Vagina (tissue), 2 donors: Measurements from ENCODE around the gene GOLGA1. TPM values are rescaled to one million over a fixed set of nuclear protein-coding genes. Genes with fewer than 3 reads are reported as not detected.
"Not testable (repeated sequence)": the region's sequence is repeated elsewhere in the genome, so short reads cannot be mapped to it uniquely, and the experiment has no call there.

Experiments used
- DNase-seq, 2 donors: peaks; one replicate each; pipeline ENCODE4 v3.0.0-alpha.2; 2017; ENCODE audit errors: extremely low spot score in 2 of 2
- H3K27ac ChIP-seq: fragments of 200-600 bp; sonication (generic); one replicate; pipeline ENCODE4 v1.5.1; 2019
- H3K27me3 ChIP-seq: fragments of 200-600 bp; sonication (generic); one replicate; pipeline ENCODE4 v1.5.1; 2019
- H3K36me3 ChIP-seq, 2 donors: fragments of 200-600 bp; sonication (generic); one replicate each; pipeline ENCODE4 v1.5.1; 2017 to 2019
- H3K4me1 ChIP-seq: fragments of 200-600 bp; sonication (generic); one replicate; pipeline ENCODE4 v1.5.1; 2019
- H3K4me3 ChIP-seq, 2 donors: fragments of 200-600 bp; sonication (generic); 1 replicate in 1 of 2; 2 replicates in 1 of 2; pipeline ENCODE4 v1.5.1; 2016 to 2019
- H3K9me3 ChIP-seq: fragments of 200-600 bp; sonication (generic); one replicate; pipeline ENCODE4 v1.5.1; 2019
- CTCF ChIP-seq, 3 experiments: fragments of 450-650 bp in 2 of 3; fragments of 200-600 bp in 1 of 3; sonication (generic) in 1 of 3; IDR thresholded peaks; one replicate each; pipeline ENCODE4 v1.5.1; 2017 to 2019; ENCODE audit warnings: antibody characterized with exemption in 3 of 3, mild to moderate bottlenecking in 2 of 3, moderate library complexity in 2 of 3
- POLR2A ChIP-seq, 2 donors: fragments of 450-650 bp; IDR thresholded peaks; one replicate each; pipeline ENCODE4 v1.6.1; 2017; ENCODE audit warnings: antibody characterized with exemption in 2 of 2, mild to moderate bottlenecking in 2 of 2, moderate library complexity in 2 of 2
- POLR2AphosphoS5 ChIP-seq, 2 donors: sonication (generic); formaldehyde crosslinking; IDR thresholded peaks; one replicate each; pipeline ENCODE4 v1.9.0; 2017; ENCODE audit warnings: antibody characterized with exemption in 2 of 2, mild to moderate bottlenecking in 2 of 2, low read depth in 1 of 2; ENCODE audit not compliant: insufficient read depth in 1 of 2
- intact Hi-C: fragments of 100-400 bp; cut with DNase I; formaldehyde crosslinking; loops from one replicate; pipeline ENCODE4 v1.15.1; 2023
- total RNA-seq: library from RNA; depleted of rRNA; stranded (reverse); fragments of >200 nt; gene quantifications from one replicate; pipeline ENCODE4 v1.2.3, GENCODE V29; 2016

The GOLGA1 gene
- total RNA-seq, 1 donor from 2014 or later = 14.7 TPM

- H3K36me3 ChIP-seq = no peaks in the 10 kb centered on the region
- no peak overlapping the region for H3K4me3 ChIP-seq
- intact Hi-C loops = no loop called here
- no peaks in the 10 kb centered on the region for H3K4me1 ChIP-seq
- DNase-seq = no peak
- H3K27me3 ChIP-seq = no peaks in the 10 kb centered on the region
- no peak for TF ChIP-seq CTCF (IDR thresholded peaks at IDR 0.05)
- TF ChIP-seq POLR2AphosphoS5 (IDR thresholded peaks at IDR 0.05; ENCODE audit: insufficient read depth in 1 of 2, low read depth in 1 of 2) = no peak
- TF ChIP-seq POLR2A (IDR thresholded peaks at IDR 0.05) = no peak
- no peaks in the 10 kb centered on the region for H3K9me3 ChIP-seq
- no peak overlapping the region for H3K27ac ChIP-seq
Observed at GRCh38 chr9:124960409-124960752, 19.5 kb upstream of the GOLGA1 start.

GRCh38 chr9:124959671-124960408 lies 19.0 kb upstream of the GOLGA1 start:
- H3K36me3 ChIP-seq, DNase-seq, H3K9me3 ChIP-seq, H3K4me1 ChIP-seq, H3K27me3 ChIP-seq, H3K4me3 ChIP-seq, H3K27ac ChIP-seq, intact Hi-C loops: not testable (repeated sequence)

GRCh38 chr9:124954255-124954654 lies 13.4 kb upstream of the GOLGA1 start:
- no peak for DNase-seq
- no peaks in the 10 kb centered on the region for H3K36me3 ChIP-seq
- H3K9me3 ChIP-seq = no peaks in the 10 kb centered on the region
- no peaks in the 10 kb centered on the region for H3K4me1 ChIP-seq
- no peaks in the 10 kb centered on the region for H3K27me3 ChIP-seq
- no peak for TF ChIP-seq POLR2A (IDR thresholded peaks at IDR 0.05)
- no peak for TF ChIP-seq CTCF (IDR thresholded peaks at IDR 0.05)
- TF ChIP-seq POLR2AphosphoS5 (IDR thresholded peaks at IDR 0.05; ENCODE audit: insufficient read depth in 1 of 2, low read depth in 1 of 2) = no peak
- no peak overlapping the region for H3K4me3 ChIP-seq
- H3K27ac ChIP-seq = no peak overlapping the region
- intact Hi-C loops = no loop called here

- H3K4me1 ChIP-seq = no peaks in the 10 kb centered on the region
- TF ChIP-seq POLR2A (IDR thresholded peaks at IDR 0.05) = no peak
- no peak for TF ChIP-seq POLR2AphosphoS5 (IDR thresholded peaks at IDR 0.05; ENCODE audit: insufficient read depth in 1 of 2, low read depth in 1 of 2)
- no peak for TF ChIP-seq CTCF (IDR thresholded peaks at IDR 0.05)
- no peaks in the 10 kb centered on the region for H3K27me3 ChIP-seq
- DNase-seq = no peak
- no peaks in the 10 kb centered on the region for H3K36me3 ChIP-seq
- no peaks in the 10 kb centered on the region for H3K9me3 ChIP-seq
- intact Hi-C loops = no loop called here
- no peak overlapping the region for H3K4me3 ChIP-seq
- H3K27ac ChIP-seq = no peak overlapping the region
Observed at GRCh38 chr9:124950050-124950718, 9.3 kb upstream of the GOLGA1 start.

GRCh38 chr9:124949387-124949786 lies 8.5 kb upstream of the GOLGA1 start:
- no peaks in the 10 kb centered on the region for H3K4me1 ChIP-seq
- H3K27me3 ChIP-seq = no peaks in the 10 kb centered on the region
- TF ChIP-seq POLR2A (IDR thresholded peaks at IDR 0.05) (no peak), CTCF (IDR thresholded peaks at IDR 0.05) (no peak), POLR2AphosphoS5 (IDR thresholded peaks at IDR 0.05; ENCODE audit: insufficient read depth in 1 of 2, low read depth in 1 of 2) (no peak)
- no peaks in the 10 kb centered on the region for H3K9me3 ChIP-seq
- H3K36me3 ChIP-seq = no peaks in the 10 kb centered on the region
- intact Hi-C loops = loop anchor here (10.0 kb wide), 1 partner anchor 195 kb away; the partner anchor contains the start of gene SCAI
- DNase-seq = no peak
- H3K4me3 ChIP-seq = no peak overlapping the region
- no peak overlapping the region for H3K27ac ChIP-seq
